DND-41 (cell line): ENCODE measurements around the gene SEMA5B.

Experiments used
- ATAC-seq: fragments of 200-7000 bp; cut with Tn5 transposase; 3 replicates; pipeline ENCODE4 v1.9.1; 2021; ENCODE audit warnings: low read depth; ENCODE audit not compliant: insufficient read depth
- DNase-seq: peaks from one replicate; pipeline ENCODE4 v3.0.0-alpha.2; 2020
- H2AFZ ChIP-seq: 2 replicates; pipeline ENCODE4 v1.6.0; 2012; ENCODE audit warnings: low read depth, low read length
- H3K27ac ChIP-seq: 2 replicates; pipeline ENCODE4 v1.5.1; 2012; ENCODE audit warnings: low read length, inconsistent platforms
- H3K27me3 ChIP-seq: fragments of 200-600 bp; sonication (generic); 2 replicates; pipeline ENCODE4 v1.6.0; 2012; ENCODE audit warnings: low read length, mild to moderate bottlenecking, inconsistent platforms; ENCODE audit not compliant: insufficient read depth, poor library complexity
- H3K36me3 ChIP-seq: 2 replicates; pipeline ENCODE4 v1.5.1; 2012; ENCODE audit warnings: low read length, inconsistent platforms; ENCODE audit not compliant: insufficient read depth
- H3K4me1 ChIP-seq: 2 replicates; pipeline ENCODE4 v1.5.1; 2012; ENCODE audit warnings: mild to moderate bottlenecking, low read length; ENCODE audit not compliant: insufficient read depth
- H3K4me2 ChIP-seq: 2 replicates; pipeline ENCODE4 v1.6.0; 2012; ENCODE audit warnings: mild to moderate bottlenecking, moderate library complexity, low read length, inconsistent platforms; ENCODE audit not compliant: insufficient read depth
- H3K4me3 ChIP-seq, 2 experiments: fragments of 200-600 bp in 1 of 2; shearing (Covaris generic) in 1 of 2; 2 replicates each; pipeline ENCODE4 v1.5.1; 2012 to 2016; ENCODE audit warnings: inconsistent platforms in 2 of 2, low read length in 2 of 2, mild to moderate bottlenecking in 2 of 2, low read depth in 1 of 2, moderate library complexity in 1 of 2
- H3K79me2 ChIP-seq: 2 replicates; pipeline ENCODE4 v1.6.0; 2012; ENCODE audit warnings: low read length, inconsistent platforms; ENCODE audit not compliant: insufficient read depth
- H3K9ac ChIP-seq: 2 replicates; pipeline ENCODE4 v1.6.0; 2012; ENCODE audit warnings: low read depth, mild to moderate bottlenecking, inconsistent platforms, low read length, moderate library complexity
- H3K9me3 ChIP-seq: 2 replicates; pipeline ENCODE4 v1.5.1; 2012; ENCODE audit warnings: low read length, moderate library complexity, mild to moderate bottlenecking, inconsistent platforms; ENCODE audit not compliant: insufficient read depth, severe bottlenecking
- H4K20me1 ChIP-seq: 2 replicates; pipeline ENCODE4 v1.6.0; 2012; ENCODE audit warnings: low read length; ENCODE audit not compliant: insufficient read depth
- CTCF ChIP-seq: IDR thresholded peaks from 2 replicates; pipeline ENCODE4 v1.5.1; 2012; ENCODE audit warnings: borderline replicate concordance, low read length, moderate library complexity, mild to moderate bottlenecking; ENCODE audit not compliant: poor library complexity, severe bottlenecking; ENCODE audit errors: extremely low read depth
- EZH2 ChIP-seq: IDR thresholded peaks from 3 replicates; pipeline ENCODE4 v1.6.1; 2012; ENCODE audit warnings: borderline replicate concordance, low read depth, mild to moderate bottlenecking, moderate library complexity, low read length, inconsistent platforms; ENCODE audit not compliant: severe bottlenecking

Gene SEMA5B

GRCh38 chr3:122966045-122966444 is 61.5 kb downstream of the SEMA5B start:
- H3K27me3 ChIP-seq: peaks cover 12% of the 10 kb centered on the region

GRCh38 chr3:122964811-122965210 is 62.8 kb downstream of the SEMA5B start:
- peaks cover 14% of the 10 kb centered on the region for H3K27me3 ChIP-seq
- no peak for DNase-seq
- no peak overlapping the region for H3K4me3 ChIP-seq

More at GRCh38 chr3:122966045-122966444, 61.5 kb downstream of the SEMA5B start:
- TF ChIP-seq CTCF (no peak), EZH2 (no peak)
- ATAC-seq (peak; percentile 71), DNase-seq (no peak)
- no peak overlapping the region for H3K4me2 ChIP-seq
- no peaks in the 10 kb centered on the region; the same call in 1 of the 2 replicates for H4K20me1 ChIP-seq
- H3K9me3 ChIP-seq: no peaks in the 10 kb centered on the region
- no peak overlapping the region for H3K27ac ChIP-seq
- H3K36me3 ChIP-seq: no peaks in the 10 kb centered on the region
- H3K9ac ChIP-seq: no peak overlapping the region
- H3K79me2 ChIP-seq: no peaks in the 10 kb centered on the region
- no peak overlapping the region for H3K4me3 ChIP-seq
- H2AFZ ChIP-seq: no peak overlapping the region
- no peaks in the 10 kb centered on the region for H3K4me1 ChIP-seq

GRCh38 chr3:122962149-122962548 is 65.4 kb downstream of the SEMA5B start:
- Histone ChIP-seq H3K36me3 (no peaks in the 10 kb centered on the region), H3K4me2 (no peak overlapping the region), H3K4me1 (no peaks in the 10 kb centered on the region), H3K27me3 (peaks cover 17% of the 10 kb centered on the region), H4K20me1 (no peaks in the 10 kb centered on the region; the same call in 1 of the 2 replicates), H3K79me2 (no peaks in the 10 kb centered on the region), H3K4me3 (no peak overlapping the region), H3K9ac (no peak overlapping the region), H3K27ac (no peak overlapping the region), H2AFZ (no peak overlapping the region), H3K9me3 (no peaks in the 10 kb centered on the region)
- TF ChIP-seq CTCF: no peak
- TF ChIP-seq EZH2: no peak
- DNase-seq: no peak
- ATAC-seq: no peak

More at GRCh38 chr3:122964811-122965210, 62.8 kb downstream of the SEMA5B start:
- no peaks in the 10 kb centered on the region for H3K9me3 ChIP-seq
- no peak for TF ChIP-seq EZH2
- TF ChIP-seq CTCF: no peak
- no peaks in the 10 kb centered on the region for H3K79me2 ChIP-seq
- H3K36me3 ChIP-seq: no peaks in the 10 kb centered on the region
- no peaks in the 10 kb centered on the region; the same call in 1 of the 2 replicates for H4K20me1 ChIP-seq
- H3K9ac ChIP-seq: no peak overlapping the region
- no peak overlapping the region for H3K27ac ChIP-seq
- H3K4me2 ChIP-seq: no peak overlapping the region
- ATAC-seq: no peak
- H2AFZ ChIP-seq: no peak overlapping the region
- H3K4me1 ChIP-seq: no peaks in the 10 kb centered on the region

- Histone ChIP-seq H3K79me2 (no peaks in the 10 kb centered on the region), H3K4me2 (no peak overlapping the region), H3K27ac (no peak overlapping the region), H3K36me3 (no peaks in the 10 kb centered on the region), H3K9ac (no peak overlapping the region), H2AFZ (no peak overlapping the region), H3K27me3 (peaks cover 17% of the 10 kb centered on the region), H3K4me3 (no peak overlapping the region), H3K9me3 (no peaks in the 10 kb centered on the region), H4K20me1 (no peaks in the 10 kb centered on the region; the same call in 1 of the 2 replicates), H3K4me1 (no peaks in the 10 kb centered on the region)
- ATAC-seq (no peak), DNase-seq (no peak)
- TF ChIP-seq EZH2: no peak
- TF ChIP-seq CTCF: no peak
Observed at GRCh38 chr3:122961146-122961545, 66.4 kb downstream of the SEMA5B start.
